HK-2 (cell line): ENCODE measurements around the gene COL4A1.
"Not testable (repeated sequence)": the region's sequence is repeated elsewhere in the genome, so short reads cannot be mapped to it uniquely, and the experiment has no call there.

Source experiments
- DNase-seq: peaks from one replicate; pipeline ENCODE4 v3.0.0-alpha.2; 2018; ENCODE audit not compliant: unreplicated experiment

The COL4A1 gene

DNA sequence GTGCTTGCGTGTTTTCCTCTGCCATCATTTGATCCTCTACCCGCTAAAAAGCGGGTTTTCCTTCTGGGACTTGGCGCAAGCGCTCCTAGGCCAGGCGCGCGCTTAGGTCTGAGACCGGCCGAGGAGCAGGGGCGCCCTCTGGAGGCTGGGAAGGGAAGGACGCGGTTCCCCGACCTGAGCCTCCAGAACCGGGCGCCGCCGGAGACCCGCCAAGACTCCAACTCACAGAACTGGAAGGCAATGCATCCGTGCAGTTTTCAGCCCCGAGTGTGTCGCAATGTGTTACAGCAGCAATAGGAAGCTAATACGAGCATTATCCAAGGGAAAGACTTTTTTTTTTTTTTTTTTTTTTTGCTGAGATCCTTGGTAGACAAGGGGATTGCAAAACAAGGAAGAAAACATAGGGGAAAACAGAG lies 190.9 kb downstream of the COL4A1 start:
- peak; percentile 53 for DNase-seq

DNA sequence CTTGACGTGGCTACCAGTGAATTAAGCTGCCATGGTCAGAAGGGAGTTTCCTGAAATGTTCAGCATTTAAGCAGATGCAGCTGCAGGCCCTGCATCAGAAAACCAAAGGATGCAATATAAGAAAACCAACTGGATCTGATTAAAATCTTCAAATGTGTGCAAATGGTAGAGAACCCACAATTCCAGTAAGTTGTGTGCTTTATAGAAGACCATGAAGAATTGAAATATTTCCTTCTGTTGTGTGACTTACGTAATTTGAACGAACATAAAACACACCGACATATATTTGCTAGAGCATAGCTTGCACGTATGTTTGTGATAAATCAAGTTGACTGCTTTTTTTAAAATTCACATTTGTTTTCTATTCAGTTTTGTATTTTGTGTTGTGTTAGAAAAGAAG lies 191.4 kb downstream of the COL4A1 start:
- no peak for DNase-seq

DNA sequence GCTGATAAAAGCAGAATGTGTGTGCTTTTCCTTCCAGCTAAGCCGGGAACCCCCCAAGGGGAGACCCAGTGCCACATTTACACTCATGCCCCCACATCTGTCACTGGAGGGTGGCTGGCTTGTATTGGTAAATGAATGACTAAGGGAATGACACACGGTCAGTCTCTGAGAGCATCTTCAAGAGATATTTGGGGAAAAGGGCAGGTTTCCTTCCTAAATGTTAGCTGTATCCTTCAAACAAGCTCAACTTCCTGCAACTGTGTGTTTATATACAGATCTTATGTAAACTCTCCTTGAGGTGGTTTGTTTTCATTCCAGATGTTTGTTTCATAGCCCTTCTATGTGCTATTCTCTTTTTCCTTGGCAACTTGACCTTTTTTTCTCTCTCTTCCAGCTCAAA lies 192.6 kb downstream of the COL4A1 start:
- no peak for DNase-seq

DNA sequence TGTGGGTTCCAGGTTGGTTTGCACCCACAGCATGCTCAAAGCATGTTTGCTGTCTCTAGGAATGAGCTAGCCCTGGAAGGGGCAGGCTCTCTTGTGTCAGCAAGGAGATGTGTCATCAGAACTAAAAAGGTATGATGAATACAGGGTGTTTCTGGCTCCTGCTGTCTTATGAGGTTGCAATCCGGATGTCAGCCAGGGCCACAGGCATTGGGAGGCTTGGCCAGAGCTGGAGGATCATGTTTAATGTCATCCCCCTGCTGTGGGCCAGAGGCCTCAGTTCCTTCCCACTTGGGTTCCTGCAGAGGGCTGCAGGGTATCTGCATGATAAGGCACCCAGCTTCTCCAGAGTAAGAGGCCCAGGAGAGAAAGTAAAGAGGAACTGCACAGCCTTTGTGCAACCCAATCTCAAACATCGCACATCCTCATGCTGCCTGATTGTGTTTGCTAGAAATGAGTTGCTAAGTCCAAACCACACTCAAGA lies 193.6 kb downstream of the COL4A1 start:
- no peak for DNase-seq

DNA sequence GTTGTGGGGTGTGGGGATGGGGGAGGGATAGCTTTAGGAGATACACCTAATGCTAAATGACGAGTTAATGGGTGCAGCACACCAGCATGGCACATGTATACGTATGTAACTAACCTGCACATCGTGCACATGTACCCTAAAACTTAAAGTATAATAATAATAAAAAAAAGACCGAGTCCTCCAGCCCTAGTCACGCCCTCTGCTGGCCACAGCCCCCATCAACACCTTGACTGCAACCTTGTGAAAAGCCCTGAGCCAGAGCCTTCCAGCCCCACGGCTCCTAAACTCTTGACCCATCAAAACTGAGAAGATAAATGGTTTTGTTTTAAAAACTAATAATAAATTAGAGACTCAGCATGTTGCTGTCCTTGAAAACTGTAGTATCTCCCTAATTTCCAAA lies 194.6 kb downstream of the COL4A1 start:
- not testable (repeated sequence) for DNase-seq

DNA sequence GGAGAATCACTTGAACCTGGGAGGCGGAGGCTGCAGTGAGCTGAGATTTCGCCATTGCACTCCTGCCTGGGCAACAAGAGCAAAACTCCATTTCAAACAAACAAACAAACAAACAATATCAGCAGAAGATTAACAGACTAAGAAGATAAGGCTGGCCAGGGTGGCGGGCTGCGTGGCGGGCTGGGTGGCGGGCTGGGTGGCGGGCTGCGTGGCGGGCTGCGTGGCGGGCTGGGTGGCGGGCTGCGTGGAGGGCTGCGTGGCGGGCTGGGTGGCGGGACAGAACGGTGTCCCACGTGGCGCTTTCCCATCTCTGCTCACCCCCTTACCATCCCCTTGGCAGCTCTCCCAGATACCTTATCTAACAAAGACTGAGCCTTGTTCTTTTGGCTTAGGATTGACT lies 196.2 kb downstream of the COL4A1 start:
- no peak for DNase-seq

DNA sequence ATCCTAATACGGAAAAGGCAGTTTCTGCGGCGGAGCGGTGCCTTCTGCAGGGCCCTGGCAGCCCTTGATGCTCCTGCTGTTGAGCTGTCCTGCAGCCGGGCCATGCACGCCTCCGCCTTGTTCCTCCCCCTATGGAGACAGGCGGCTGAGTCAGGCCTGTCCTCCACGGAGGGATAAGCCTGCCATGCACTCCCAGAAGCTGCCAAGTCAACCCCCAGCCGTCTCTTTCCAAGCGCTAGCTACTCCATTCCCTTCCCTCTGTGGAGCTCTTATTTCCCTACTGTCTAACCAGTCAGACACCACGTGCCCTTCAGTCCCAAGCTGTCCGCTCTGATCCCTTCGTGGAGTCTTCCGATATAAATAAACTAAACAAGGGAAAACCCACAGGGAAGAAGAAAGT lies 197.0 kb downstream of the COL4A1 start:
- peak; percentile 71 for DNase-seq

DNA sequence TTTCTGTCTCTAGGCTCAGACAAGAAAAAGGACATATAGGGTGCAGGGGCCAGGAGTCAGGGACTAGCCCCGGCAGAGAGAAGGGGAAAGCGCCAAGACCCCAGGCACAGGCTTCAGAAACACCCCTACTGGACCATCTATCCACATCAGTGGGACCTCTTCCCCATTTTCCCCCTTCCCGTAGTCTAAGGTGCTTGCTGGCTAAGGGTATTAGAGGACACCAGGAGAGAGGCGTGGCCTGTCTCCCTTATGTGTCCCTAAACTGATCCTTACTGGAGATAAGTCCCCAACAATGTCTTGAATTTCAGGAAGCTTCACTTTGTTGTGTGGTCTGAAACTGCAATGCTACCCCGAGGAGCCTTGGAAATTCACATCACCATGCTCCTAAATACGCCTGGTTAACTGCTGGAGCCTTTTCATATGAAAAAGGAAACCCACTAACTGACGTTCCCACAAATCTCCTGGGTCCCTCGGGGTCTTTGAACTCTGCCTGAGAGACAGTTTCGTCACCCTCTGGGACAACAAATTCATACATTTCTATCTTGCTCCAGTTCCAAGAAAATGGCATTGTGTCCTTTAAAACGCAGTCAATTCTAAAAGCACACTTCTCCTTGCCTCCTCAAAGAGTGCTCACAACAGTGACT lies 197.7 kb downstream of the COL4A1 start:
- DNase-seq: no peak

DNA sequence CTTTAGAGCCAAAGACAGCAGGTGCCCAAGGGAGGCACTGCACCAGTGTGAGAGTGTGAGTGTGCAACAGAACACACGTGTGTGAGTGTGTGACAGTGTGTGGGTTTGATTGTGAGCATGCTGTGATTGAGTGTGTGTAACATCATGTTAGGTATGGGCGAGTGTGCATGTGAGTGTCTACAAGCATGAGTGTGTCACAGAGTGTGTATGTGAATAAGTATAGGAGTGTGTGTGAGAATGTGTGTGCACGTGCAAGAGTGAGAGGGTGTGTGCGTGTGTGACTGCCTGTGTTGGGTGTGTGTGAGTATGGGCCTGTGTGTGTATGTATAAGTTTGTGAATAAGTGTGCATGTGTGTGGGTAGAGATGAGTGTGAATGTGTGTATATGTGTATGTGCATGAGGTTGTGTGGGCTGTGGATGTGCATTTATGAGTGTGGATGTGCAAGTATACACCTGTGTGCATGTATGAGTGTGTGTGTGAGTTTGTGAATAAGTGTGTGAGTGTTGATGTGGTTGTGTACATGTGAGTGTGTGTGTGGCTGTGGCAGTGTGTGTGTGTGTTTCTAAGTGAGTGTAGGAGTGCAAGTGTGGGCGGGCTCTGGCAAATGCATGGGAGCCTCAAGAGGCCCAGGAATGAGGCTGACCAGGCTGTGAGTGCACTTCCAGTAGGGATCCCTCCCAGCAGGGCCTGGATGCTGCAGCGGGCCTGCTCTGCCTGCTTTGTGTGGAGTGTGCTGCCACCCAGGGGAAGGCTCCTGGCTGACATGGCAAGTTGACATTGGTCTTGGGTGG lies 198.4 kb downstream of the COL4A1 start:
- peak; percentile 77 for DNase-seq

DNA sequence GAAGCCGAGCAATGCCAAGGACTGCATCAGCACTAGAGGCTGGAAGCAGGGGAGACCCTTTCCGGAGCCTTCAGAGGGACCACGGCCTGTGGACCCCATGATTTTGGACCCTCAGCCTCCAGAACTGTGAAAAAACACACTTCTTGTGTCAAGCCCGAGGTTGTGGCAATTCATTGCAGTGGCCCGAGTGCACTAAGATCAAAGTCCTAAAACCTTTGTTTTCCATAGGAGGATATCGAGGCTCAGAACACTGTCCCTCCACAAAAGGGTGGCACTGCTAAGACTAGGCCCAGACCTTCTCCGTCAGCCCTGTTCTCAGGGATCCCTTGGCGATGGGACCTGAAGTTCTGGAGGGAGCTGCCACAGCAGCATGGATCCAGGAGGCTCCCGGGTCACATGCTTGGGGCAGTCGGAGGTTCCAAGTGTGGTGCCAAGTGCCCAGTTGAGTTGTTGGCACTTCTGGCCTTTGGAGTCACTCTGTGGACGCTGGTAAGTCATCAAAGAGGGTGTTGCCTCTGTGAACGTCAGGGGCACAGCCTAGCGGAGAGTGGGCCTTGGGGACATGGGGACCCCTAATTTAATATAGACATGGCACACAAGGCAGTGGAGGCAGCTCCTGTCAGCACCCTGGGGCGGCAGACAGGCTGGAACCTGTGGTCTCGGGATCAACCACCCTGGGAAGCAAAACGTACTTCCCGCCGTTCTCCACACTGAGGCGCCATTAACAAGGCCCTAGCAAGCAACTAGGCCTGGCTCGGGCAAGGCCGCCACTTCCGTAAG lies 199.2 kb downstream of the COL4A1 start:
- DNase-seq: no peak

DNA sequence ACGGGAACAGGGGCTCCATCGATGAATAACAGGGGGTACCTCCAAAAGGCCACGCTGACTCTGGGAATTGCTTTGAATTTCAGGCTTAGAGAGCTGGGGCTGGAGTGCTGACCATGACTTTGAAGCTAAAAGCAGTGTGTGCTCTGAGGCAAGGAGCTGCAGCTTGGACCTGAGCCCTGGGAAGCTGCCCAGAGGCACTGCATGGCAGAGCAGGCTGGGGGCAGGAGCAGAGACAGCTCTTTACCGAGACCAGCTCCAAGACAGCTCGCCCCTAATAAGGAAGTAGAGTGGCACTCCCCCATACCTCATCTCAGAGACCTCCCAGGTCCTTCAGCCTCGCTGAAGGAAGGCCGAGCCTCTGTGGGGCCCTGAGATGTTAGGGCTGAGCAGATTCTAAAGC lies 200.2 kb downstream of the COL4A1 start:
- no peak for DNase-seq

DNA sequence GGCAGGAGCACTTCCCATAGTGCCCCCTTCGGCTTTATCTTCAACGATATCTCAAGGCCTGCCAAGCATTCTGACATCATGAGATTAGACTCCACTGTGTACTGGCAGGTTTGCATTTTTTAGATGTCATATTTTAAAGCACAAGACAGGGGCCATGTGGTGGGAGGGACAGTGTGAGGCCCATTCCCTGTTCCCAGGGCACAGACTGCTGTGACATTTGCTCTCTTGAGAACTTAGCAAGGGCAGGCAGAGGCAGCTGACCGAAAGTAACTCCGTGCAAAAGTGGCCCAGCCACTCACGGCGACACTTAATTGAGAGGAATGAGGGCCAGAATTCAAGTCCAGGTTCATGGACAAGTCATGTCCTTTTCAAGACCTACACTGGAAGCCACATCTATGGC lies 201.8 kb downstream of the COL4A1 start:
- DNase-seq: no peak

DNA sequence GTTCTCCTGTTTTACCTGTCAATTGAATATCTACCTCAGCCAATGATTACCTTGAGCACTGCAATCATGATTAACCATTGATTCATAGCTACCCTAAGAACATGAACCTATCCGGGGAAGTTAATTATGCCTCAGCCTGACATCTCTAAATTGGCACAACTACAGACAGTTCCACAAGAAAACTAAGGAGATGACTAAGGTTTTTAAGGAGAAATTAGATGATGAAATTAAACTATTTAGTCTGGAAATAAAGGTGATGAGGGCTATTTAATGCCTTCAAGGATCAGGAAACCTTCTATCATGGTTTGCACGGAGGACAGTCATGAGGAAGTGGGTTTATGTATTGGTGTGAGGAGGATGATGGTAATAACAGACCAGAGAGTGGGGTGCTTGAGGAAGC lies 203.4 kb downstream of the COL4A1 start:
- no peak for DNase-seq

DNA sequence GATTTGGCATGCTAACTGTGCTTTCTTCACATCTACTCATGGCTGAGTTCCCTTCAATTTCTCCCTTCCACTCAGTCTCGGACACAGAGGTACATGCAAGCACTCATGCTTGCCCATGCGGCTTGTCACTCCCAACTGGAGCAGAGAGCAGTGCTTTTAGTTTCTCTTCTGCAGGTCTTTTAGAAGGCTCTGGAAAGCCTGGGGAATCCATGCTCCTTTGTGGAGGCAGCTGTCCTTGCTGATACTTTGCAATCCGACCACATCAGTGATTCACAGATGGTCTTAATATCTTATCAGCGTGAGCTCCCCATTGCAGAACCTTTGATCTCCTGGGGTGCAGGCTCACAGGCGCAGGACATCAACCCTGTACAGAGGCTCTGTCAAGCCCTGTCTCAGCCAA lies 203.9 kb downstream of the COL4A1 start:
- no peak for DNase-seq

DNA sequence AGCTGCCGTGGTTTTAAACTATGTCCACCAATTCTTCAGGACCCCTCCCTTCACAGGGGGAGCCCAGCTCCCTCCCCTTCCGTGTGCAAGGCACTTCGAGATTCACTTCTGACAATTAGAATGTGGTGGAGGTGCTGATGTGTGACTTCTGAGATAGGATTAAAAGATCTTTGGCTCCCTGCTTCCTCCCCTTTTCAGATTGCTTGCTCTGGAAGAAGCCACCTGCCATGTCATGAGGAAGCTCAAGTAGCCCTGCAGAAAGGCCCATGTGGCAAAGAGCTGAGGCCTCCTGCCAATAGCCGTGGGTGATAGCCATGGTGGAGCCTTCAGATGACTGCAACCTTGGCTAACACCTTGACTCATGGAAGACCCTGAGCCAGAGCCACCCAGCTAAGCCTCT lies 204.9 kb downstream of the COL4A1 start:
- DNase-seq: no peak

DNA sequence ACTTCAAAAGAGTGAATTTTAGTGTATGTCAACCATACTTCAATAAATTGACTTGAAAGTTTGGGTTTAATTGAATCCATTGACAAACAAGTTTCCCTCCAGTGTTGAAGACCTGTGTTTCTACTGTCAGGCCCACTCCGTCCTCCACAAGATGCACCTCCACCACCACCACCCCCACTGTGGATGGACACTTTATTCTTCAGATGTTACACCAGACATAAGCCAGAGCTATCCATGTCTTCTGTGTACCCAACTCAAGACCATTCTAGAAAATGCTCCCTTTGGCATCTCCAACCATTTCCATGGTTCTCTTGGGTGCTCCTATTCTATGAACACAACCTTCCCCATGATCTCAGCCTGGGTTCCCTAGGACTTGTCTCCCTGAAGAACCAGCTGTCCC lies 207.0 kb downstream of the COL4A1 start:
- no peak for DNase-seq
